Choroid plexus epithelial cell (primary cell): Measurements from ENCODE around the gene DTYMK.
A peak's percentile ranks its signal among the peaks of the same experiment; 100 is the strongest.
"Not testable (repeated sequence)": the region's sequence is repeated elsewhere in the genome, so short reads cannot be mapped to it uniquely, and the experiment has no call there.

ENCODE experiments used
- DNase-seq: peaks from one replicate; pipeline ENCODE4 v3.0.0-alpha.2; 2010; ENCODE audit warnings: low read depth
- H3K4me3 ChIP-seq: 2 replicates; pipeline ENCODE4 v1.5.1; 2011; ENCODE audit warnings: low read depth, mild to moderate bottlenecking, control low read depth, low read length, moderate library complexity
- TF ChIP-seq, protein P1 (sequence below): conservative IDR thresholded peaks from 2 replicates; pipeline ENCODE4 v1.5.1; 2011; ENCODE audit warnings: low read depth, mild to moderate bottlenecking, control low read depth, inconsistent platforms, low read length, moderate library complexity

DTYMK gene

DNA sequence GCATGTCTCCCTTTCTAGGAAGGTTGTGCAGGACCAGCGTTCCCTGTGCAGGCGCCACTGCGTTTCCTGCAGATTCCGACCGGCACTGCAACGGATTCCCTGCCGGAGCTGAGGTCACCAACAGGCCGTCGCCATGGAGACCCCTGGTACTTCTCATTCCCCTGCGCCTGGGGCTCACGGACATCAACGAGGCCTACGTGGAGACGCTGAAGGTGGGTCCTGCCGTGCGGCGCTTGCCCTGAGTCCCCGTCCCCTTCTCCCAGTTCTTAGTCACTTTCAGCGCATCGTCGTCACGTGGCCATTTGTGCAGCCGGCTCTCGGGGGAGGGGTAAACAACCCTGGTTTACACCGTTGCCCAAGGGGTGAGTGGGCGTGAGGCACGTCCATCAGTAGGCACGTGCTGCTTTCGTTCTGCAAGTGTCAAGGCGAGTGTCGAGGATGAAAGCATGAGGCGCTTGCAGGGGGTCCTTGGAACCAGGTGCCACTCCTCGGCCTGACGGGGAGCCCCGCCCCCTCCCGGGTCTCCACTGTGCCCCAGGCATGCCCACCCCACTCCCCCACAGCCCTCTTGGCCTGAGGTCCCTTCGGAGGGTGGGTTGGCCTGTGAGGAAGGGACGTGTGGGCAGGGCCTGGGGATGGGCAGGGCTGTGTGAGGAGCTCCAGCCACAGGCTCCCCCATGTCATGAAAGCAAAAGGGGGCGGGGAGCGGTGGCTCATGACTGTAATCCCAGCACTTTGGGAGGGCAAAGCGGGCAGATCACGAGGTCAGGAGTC, 19.8 kb downstream of the DTYMK start:
- TF ChIP-seq, protein P1, sequence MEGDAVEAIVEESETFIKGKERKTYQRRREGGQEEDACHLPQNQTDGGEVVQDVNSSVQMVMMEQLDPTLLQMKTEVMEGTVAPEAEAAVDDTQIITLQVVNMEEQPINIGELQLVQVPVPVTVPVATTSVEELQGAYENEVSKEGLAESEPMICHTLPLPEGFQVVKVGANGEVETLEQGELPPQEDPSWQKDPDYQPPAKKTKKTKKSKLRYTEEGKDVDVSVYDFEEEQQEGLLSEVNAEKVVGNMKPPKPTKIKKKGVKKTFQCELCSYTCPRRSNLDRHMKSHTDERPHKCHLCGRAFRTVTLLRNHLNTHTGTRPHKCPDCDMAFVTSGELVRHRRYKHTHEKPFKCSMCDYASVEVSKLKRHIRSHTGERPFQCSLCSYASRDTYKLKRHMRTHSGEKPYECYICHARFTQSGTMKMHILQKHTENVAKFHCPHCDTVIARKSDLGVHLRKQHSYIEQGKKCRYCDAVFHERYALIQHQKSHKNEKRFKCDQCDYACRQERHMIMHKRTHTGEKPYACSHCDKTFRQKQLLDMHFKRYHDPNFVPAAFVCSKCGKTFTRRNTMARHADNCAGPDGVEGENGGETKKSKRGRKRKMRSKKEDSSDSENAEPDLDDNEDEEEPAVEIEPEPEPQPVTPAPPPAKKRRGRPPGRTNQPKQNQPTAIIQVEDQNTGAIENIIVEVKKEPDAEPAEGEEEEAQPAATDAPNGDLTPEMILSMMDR, result peak; percentile 18
- H3K4me3 ChIP-seq, result no peak overlapping the region
- peak; percentile 64 for DNase-seq

DNA sequence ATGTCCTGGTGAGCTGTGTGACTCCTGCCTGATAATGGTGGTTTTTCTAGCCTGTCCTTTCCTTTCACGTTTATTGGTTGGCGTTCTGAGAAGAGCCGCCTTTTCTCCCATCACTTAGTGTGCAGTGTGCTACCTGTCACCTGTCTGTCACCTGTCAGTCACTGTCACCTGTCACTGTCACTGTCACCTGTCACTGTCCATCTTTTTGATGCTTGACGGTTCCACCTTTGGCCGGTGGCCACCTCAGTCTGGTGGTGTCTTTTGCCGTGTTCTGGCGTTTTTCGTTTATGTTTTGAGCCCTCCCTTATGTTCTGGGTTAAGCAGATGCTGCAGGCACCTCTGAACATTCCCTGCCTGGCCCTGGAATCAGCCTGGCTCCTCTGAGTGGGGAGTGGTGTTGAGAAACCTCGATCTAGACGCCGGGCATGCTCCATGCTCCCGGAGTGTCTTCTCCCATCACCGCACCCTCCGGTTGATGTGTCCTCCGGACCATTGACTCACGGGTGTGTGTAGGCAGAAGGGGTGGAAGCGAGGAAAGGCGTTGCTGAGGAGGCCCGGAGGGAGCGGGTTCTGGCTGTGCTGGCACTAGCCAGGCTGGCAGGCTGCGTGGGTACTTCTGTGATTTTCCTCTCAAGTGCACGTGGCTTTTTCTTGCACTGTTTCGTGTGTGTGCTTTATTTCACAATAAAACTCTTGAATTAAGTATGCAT, 20.7 kb downstream of the DTYMK start:
- peak overlapping the region; percentile 18 for H3K4me3 ChIP-seq
- DNase-seq, result no peak
- TF ChIP-seq, protein P1, result no peak

- not testable (repeated sequence) for DNase-seq, H3K4me3 ChIP-seq
These were observed 23.9 kb downstream of the DTYMK start for GRCh38 chr2:241662731-241663130.

DNA sequence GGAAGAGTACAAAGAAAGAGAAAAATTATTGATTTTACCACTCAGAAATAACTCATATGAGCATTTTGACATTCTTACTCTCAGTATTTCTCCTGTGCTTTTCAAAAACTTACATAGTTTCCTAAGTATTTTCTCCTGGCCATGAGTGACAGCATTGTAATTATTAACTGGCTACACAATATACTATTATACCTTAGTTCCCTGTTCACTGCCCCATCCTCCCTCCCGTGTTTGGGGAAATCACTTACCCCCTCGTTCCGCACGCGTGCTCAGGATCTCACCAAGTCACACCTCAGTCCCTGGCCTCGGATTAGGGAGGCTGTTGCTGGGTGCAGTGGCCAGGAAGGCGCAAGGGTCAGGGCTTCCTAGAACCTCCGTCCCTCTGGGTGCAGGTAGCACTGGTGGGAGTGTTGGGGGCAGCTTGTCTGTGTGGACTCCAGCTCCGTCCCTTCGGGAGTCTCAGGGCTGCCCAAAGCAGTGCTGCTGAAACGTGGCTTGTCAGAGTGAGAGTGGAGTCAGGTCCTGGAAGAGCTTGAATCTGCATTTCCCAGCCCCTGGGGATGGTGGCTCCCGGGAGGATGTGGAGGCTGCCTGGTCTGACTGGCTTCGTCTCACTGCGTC, 25.9 kb downstream of the DTYMK start:
- H3K4me3 ChIP-seq, result no peak overlapping the region
- TF ChIP-seq, protein P1, result no peak
- DNase-seq, result no peak

- DNase-seq, result peak; percentile 90
- TF ChIP-seq, protein P1, result peak; percentile 91
- H3K4me3 ChIP-seq, result no peak overlapping the region
These were observed 27.4 kb downstream of the DTYMK start for GRCh38 chr2:241659150-241659739.

DNA sequence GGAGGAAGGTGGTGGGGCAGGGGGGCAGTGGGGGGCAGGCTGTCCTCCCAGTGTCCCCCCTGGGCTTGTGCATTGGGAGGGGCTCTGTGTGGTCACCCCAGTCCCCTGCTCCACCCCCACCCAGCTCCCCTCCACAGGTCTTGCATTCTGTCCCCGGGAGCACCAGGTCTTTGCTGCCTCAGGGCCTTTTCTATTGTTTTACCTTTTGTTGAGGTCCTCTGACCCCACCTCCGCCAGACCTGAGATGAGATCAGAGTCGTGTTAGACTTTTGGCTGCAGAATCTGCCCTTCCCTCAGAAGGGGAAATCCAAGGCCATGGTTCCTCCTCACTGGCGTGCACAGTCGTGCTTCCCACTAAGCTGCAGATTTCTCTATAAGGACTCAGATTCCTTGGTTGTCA, 28.3 kb downstream of the DTYMK start:
- no peak for DNase-seq
- no peak overlapping the region for H3K4me3 ChIP-seq
- TF ChIP-seq, protein P1, result no peak

DNA sequence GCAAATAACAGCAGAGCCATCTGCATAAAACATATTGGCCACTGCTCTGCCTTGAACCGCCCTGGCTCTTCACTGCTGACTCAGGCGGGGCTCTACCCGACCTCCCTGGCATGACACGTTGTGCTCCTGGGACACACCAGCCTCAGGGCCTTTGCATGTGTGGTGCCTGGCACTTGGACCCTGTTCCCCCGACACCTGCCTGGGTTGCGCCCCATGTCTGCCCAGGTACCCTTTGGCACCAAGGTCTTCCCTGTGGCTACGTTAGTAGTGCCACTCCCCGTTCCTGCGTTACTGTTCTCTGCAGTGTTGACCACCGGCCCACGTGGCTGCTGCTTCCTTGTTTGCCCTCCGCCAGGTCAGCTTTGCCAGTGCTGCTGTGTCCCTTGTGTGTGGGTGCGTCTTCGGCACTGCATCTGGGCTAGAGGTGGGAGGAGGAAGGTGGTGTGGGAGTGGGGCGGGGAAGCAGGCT, 28.8 kb downstream of the DTYMK start:
- H3K4me3 ChIP-seq, result no peak overlapping the region
- TF ChIP-seq, protein P1, result no peak
- DNase-seq, result no peak
